ENCODE measurements around the gene PCNX2.

DNA sequence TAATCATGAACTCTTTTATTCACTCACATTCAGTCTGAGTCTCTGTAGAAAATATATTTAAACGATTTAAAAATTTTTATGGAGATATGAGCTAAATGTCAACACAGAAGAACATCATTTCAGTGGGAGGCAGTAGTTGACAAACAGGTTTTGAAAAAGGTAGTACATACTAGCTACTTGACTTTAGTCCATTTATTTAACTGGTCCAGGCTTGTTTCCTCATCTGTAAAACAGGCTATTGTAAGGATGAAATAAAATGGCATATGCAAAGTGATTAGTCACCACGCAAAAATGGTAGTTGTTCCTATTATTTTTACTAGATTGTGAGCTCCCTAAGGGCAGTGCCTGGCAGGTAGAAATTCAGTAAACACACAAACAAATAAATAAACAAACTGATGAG, 270.0 kb downstream of the PCNX2 start:
- TF ChIP-seq, protein P1, sequence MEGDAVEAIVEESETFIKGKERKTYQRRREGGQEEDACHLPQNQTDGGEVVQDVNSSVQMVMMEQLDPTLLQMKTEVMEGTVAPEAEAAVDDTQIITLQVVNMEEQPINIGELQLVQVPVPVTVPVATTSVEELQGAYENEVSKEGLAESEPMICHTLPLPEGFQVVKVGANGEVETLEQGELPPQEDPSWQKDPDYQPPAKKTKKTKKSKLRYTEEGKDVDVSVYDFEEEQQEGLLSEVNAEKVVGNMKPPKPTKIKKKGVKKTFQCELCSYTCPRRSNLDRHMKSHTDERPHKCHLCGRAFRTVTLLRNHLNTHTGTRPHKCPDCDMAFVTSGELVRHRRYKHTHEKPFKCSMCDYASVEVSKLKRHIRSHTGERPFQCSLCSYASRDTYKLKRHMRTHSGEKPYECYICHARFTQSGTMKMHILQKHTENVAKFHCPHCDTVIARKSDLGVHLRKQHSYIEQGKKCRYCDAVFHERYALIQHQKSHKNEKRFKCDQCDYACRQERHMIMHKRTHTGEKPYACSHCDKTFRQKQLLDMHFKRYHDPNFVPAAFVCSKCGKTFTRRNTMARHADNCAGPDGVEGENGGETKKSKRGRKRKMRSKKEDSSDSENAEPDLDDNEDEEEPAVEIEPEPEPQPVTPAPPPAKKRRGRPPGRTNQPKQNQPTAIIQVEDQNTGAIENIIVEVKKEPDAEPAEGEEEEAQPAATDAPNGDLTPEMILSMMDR (IDR thresholded peaks at IDR 0.05), result no peak
- TF ChIP-seq POLR2A (IDR thresholded peaks at IDR 0.05), result no peak

Measured in esophagus squamous epithelium (tissue), 4 donors.